ENCODE measurements around the gene SDK1.

Gene SDK1

GRCh38 chr7:3301831-3302618, 973 bp downstream of the SDK1 start:
- Mint-ChIP-seq H3K4me1 (peaks cover 30% of the 10 kb centered on the region), H3K36me3 (ENCODE audit: low read depth) (no peaks in the 10 kb centered on the region), H3K4me3 (peak overlapping the region; percentile 89 to 92 (median 89))

DNA sequence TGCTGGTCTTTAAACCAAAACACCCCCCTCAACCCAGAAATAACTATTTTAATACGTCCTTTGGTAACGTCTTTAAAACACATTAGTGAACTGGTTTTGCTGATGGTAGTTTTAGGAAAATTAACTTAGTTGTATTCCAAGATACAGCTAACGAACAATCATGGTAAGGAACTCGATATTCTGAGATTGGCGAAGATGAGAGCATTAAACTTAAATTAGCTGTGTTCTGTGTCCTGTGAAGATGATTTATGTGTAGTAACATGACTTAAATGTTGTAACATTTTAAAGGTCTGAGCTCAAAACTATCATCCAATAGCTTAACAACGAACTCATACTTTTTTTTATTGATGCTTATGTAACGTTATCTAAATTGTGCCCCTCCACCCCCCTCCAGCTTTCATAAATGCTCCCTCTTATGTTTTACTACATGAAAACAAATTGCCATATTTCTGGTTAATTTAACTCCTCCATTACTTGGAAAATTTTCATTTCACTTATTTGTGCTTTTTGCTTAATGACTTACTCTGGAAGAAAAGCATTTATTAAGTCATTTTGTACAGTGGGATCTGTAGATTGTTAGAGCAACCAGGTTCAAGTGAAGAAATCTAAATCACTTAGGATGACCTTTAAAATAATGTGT, 1.7 kb downstream of the SDK1 start:
- Mint-ChIP-seq H3K9me3 (no peaks in the 10 kb centered on the region), H3K36me3 (ENCODE audit: low read depth) (no peaks in the 10 kb centered on the region), H3K27me3 (ENCODE audit: low read depth) (peaks cover 31% of the 10 kb centered on the region), H3K27ac (peak overlapping the region; percentile 8 to 69 (median 13)), H3K4me1 (peaks cover 30% of the 10 kb centered on the region), H3K4me3 (peak overlapping the region; percentile 89 to 92 (median 89))
- TF ChIP-seq, protein P1, sequence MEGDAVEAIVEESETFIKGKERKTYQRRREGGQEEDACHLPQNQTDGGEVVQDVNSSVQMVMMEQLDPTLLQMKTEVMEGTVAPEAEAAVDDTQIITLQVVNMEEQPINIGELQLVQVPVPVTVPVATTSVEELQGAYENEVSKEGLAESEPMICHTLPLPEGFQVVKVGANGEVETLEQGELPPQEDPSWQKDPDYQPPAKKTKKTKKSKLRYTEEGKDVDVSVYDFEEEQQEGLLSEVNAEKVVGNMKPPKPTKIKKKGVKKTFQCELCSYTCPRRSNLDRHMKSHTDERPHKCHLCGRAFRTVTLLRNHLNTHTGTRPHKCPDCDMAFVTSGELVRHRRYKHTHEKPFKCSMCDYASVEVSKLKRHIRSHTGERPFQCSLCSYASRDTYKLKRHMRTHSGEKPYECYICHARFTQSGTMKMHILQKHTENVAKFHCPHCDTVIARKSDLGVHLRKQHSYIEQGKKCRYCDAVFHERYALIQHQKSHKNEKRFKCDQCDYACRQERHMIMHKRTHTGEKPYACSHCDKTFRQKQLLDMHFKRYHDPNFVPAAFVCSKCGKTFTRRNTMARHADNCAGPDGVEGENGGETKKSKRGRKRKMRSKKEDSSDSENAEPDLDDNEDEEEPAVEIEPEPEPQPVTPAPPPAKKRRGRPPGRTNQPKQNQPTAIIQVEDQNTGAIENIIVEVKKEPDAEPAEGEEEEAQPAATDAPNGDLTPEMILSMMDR (IDR thresholded peaks at IDR 0.05; ENCODE audit: unreplicated experiment in 3 of 3) = no peak

More at GRCh38 chr7:3301831-3302618, 973 bp downstream of the SDK1 start:
- TF ChIP-seq, protein P1 (IDR thresholded peaks at IDR 0.05; ENCODE audit: unreplicated experiment in 3 of 3) = peak; percentile 34 to 40 (median 37)
- Mint-ChIP-seq H3K27ac (peak overlapping the region; percentile 8 to 69 (median 13)), H3K9me3 (no peaks in the 10 kb centered on the region), H3K27me3 (ENCODE audit: low read depth) (peaks cover 36% of the 10 kb centered on the region)

DNA sequence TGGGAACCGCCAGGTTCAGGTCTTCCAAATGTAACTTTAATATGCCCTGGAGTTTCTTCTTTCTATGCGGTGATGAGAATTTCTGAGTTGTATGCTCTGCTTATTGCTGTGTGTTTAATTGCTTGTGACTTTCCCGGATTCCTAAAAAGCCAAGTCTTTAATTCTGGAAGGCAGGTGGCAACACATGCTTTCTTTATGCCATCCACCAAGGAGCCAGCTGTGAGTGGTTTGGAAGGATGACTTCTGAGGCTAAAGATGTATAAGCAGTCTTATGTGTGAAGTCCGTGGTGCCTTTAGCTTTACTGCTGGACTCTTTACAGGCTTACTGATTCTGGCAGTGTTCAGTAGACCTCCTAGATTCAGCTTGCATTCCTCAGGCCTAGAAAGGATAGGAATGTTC, 3.1 kb downstream of the SDK1 start:
- H3K4me1 Mint-ChIP-seq = peaks cover 30% of the 10 kb centered on the region
- H3K27me3 Mint-ChIP-seq (ENCODE audit: low read depth) = peaks cover 26% of the 10 kb centered on the region
- no peaks in the 10 kb centered on the region for H3K36me3 Mint-ChIP-seq (ENCODE audit: low read depth)
- TF ChIP-seq, protein P1 (IDR thresholded peaks at IDR 0.05; ENCODE audit: unreplicated experiment in 3 of 3) = no peak
- no peaks in the 10 kb centered on the region for H3K9me3 Mint-ChIP-seq
- H3K4me3 Mint-ChIP-seq = peak overlapping the region; percentile 22 to 72 (median 58)
- H3K27ac Mint-ChIP-seq = no peak overlapping the region

GRCh38 chr7:3307435-3307834, 6.4 kb downstream of the SDK1 start:
- Mint-ChIP-seq H3K4me1 (peaks cover 22% of the 10 kb centered on the region), H3K27ac (no peak overlapping the region), H3K4me3 (no peak overlapping the region), H3K9me3 (no peaks in the 10 kb centered on the region), H3K36me3 (ENCODE audit: low read depth) (no peaks in the 10 kb centered on the region), H3K27me3 (ENCODE audit: low read depth) (peaks cover 10% of the 10 kb centered on the region)
- TF ChIP-seq, protein P1 (IDR thresholded peaks at IDR 0.05; ENCODE audit: unreplicated experiment in 3 of 3) = no peak

GRCh38 chr7:3309140-3309539, 8.1 kb downstream of the SDK1 start:
- Mint-ChIP-seq H3K4me1 (peaks cover 7% of the 10 kb centered on the region), H3K4me3 (no peak overlapping the region), H3K27ac (no peak overlapping the region), H3K9me3 (no peaks in the 10 kb centered on the region), H3K27me3 (ENCODE audit: low read depth) (peaks cover 5% of the 10 kb centered on the region), H3K36me3 (ENCODE audit: low read depth) (no peaks in the 10 kb centered on the region)
- TF ChIP-seq, protein P1 (IDR thresholded peaks at IDR 0.05; ENCODE audit: unreplicated experiment in 3 of 3) = peak in 1 of 3 experiments; percentile 10

Data from nephron (organoid).